Heart left ventricle (tissue), 16 donors: Measurements from ENCODE around the gene RAD51B. TPM values are rescaled to one million over a fixed set of nuclear protein-coding genes. Genes with fewer than 3 reads are reported as not detected.
"Not testable (repeated sequence)": the region's sequence is repeated elsewhere in the genome, so short reads cannot be mapped to it uniquely, and the experiment has no call there.

Experiments used
- ATAC-seq, 4 donors: fragments of 200-7000 bp; cut with Tn5 transposase; one replicate each; pipeline ENCODE4 v1.9.1; 2020 to 2022; ENCODE audit warnings: moderate library complexity in 4 of 4, mild to moderate bottlenecking in 3 of 4, moderate number of reproducible peaks in 1 of 4
- DNase-seq, 5 donors: peaks; one replicate each; pipeline ENCODE4 v3.0.0-alpha.2; 2020
- H3K27ac ChIP-seq, 12 donors: fragments of 200-600 bp; sonication (generic) in 4 of 12; one replicate each; pipeline versions ENCODE4 v1.5.0 to v1.8.0; 2016 to 2022; ENCODE audit warnings: mild to moderate bottlenecking in 2 of 12
- H3K27me3 ChIP-seq, 9 donors: fragments of 200-600 bp; sonication (generic) in 2 of 9; one replicate each; pipeline versions ENCODE4 v1.5.1 to v1.8.0; 2016 to 2022; ENCODE audit warnings: mild to moderate bottlenecking in 3 of 9
- H3K36me3 ChIP-seq, 9 donors: fragments of 200-600 bp; sonication (generic) in 2 of 9; one replicate each; pipeline versions ENCODE4 v1.5.0 to v1.8.0; 2018 to 2022; ENCODE audit warnings: mild to moderate bottlenecking in 2 of 9
- H3K4me1 ChIP-seq, 12 donors: fragments of 200-600 bp; sonication (generic) in 4 of 12; one replicate each; pipeline versions ENCODE4 v1.5.0 to v1.8.0; 2016 to 2022; ENCODE audit warnings: mild to moderate bottlenecking in 3 of 12
- H3K4me3 ChIP-seq, 12 donors: fragments of 200-600 bp; sonication (generic) in 4 of 12; one replicate each; pipeline versions ENCODE4 v1.5.0 to v1.8.0; 2017 to 2022; ENCODE audit warnings: mild to moderate bottlenecking in 9 of 12, moderate library complexity in 4 of 12
- H3K9me3 ChIP-seq, 12 donors: fragments of 200-600 bp; sonication (generic) in 4 of 12; one replicate each; pipeline versions ENCODE4 v1.5.0 to v1.8.0; 2016 to 2022; ENCODE audit warnings: mild to moderate bottlenecking in 1 of 12
- CTCF ChIP-seq, 12 donors: fragments of 200-600 bp; sonication (generic) in 4 of 12; IDR thresholded peaks; one replicate each; pipeline versions ENCODE4 v1.5.0 to v1.8.0; 2018 to 2022; ENCODE audit warnings: antibody characterized with exemption in 12 of 12, mild to moderate bottlenecking in 5 of 12
- POLR2A ChIP-seq, 2 donors: fragments of 450-650 bp; IDR thresholded peaks; one replicate each; pipeline ENCODE4 v1.6.1; 2017; ENCODE audit warnings: antibody characterized with exemption in 2 of 2, mild to moderate bottlenecking in 2 of 2, moderate library complexity in 2 of 2
- WGBS, 4 donors: extraction: QIAGEN DNeasy Blood & Tissue Kit in 2 of 4; methylation state at CpG; one replicate each; pipeline versions ENCODE4 v1.1.5 to v1.1.7; 2013 to 2018; 5-methylcytosine and 5-hydroxymethylcytosine counted together
- intact Hi-C, 10 donors: fragments of 100-400 bp; cut with DNase I; formaldehyde crosslinking; loops; one replicate each; pipeline versions ENCODE4 v1.11.1 to v1.14.2; 2022
- polyA plus RNA-seq, 2 donors: library from polyadenylated mRNA; stranded (reverse); fragments of 200-250 nt; gene quantifications; one replicate each; pipeline ENCODE4 v1.2.3, GENCODE V29; 2013
- total RNA-seq, 9 donors: library from RNA; depleted of rRNA in 2 of 9; stranded (reverse); fragments of >200 nt in 2 of 9; fragmentation: NEBNext Ultra II Directional in 3 of 9; extraction: Animal tissue kit (Norgen Biotek cat#: 25700) in 3 of 9; gene quantifications; one replicate each; pipeline versions ENCODE4 v1.1.0 to v1.2.4, GENCODE V29; 2016 to 2023
- donor health status: ischemic (EF 13 %, LVEDD 7.1; RV severe dilation, severe dysfunction).
- donor health status: healthy with polysubstance abuse.
- donor health status: DM: no; HTN: yes; CAD: no.
- donor health status: DM: no; HTN: no; CAD: no.
- donor health status: ischemic (EF 25% LVEDD 6.9; RV normal size, moderate dysfunction).
- donor health status: ischemic (EF 25% LVEDD 5.7; RV mildly dilated, moderate dysfunction).
- donor health status: healthy.
- donor health status: DM: yes; HTN: yes; CAD: no.
- donor health status: ischemic (EF 35%, LVEDD 5.7; RV mildly dilated, moderate dysfunction).
- donor health status: nonischemic (EF 11% LVEDD 7.7; RV severe dilation, severe dysfunction).
- donor health status: DM: yes; HTN: yes; CAD: no.
- donor health status: PGD.
- donor health status: ischemic (EF 29% LVEDD 5.4; RV normal size, mild dysfunction).
- donor health status: nonischemic (EF 23%, LVEDD 6.1; RV moderate dilation, normal function).

The RAD51B gene
- total and polyA plus RNA-seq, 11 donors: 1.3 to 11.3 (median 3.2) TPM

- peaks cover 0 to 29% (median 5%) of the 10 kb centered on the region in 12 donors for H3K4me1 ChIP-seq
- H3K27ac ChIP-seq: peak overlapping the region in 1 of 12 donors; percentile 82
These were observed 223.1 kb downstream of the RAD51B start for GRCh38 chr14:68042586-68043210.

GRCh38 chr14:68043752-68044151 lies 224.2 kb downstream of the RAD51B start:
- H3K4me1 ChIP-seq: peaks cover 0 to 30% (median 5%) of the 10 kb centered on the region in 12 donors
- H3K27ac ChIP-seq: peak overlapping the region in 3 of 12 donors; percentile 1 to 82 (median 28)
- no peak overlapping the region for H3K4me3 ChIP-seq
- TF ChIP-seq CTCF (IDR thresholded peaks at IDR 0.05) (no peak), POLR2A (IDR thresholded peaks at IDR 0.05) (no peak)
- intact Hi-C loops: no loop called here
- no peak for DNase-seq
- no peaks in the 10 kb centered on the region for H3K27me3 ChIP-seq
- ATAC-seq: no peak
- H3K36me3 ChIP-seq: no peaks in the 10 kb centered on the region
- H3K9me3 ChIP-seq: peaks cover 0 to under 1% (median 0%) of the 10 kb centered on the region in 12 donors

More at GRCh38 chr14:68042586-68043210, 223.1 kb downstream of the RAD51B start:
- TF ChIP-seq CTCF (IDR thresholded peaks at IDR 0.05) (no peak), POLR2A (IDR thresholded peaks at IDR 0.05) (no peak)
- ATAC-seq: no peak
- DNase-seq: no peak
- H3K9me3 ChIP-seq: no peaks in the 10 kb centered on the region
- H3K27me3 ChIP-seq: no peaks in the 10 kb centered on the region
- WGBS, 4 donors: 76 to 84% (median 84%) methylated on average over 2 of the region's 2 CpGs
- H3K36me3 ChIP-seq: no peaks in the 10 kb centered on the region
- intact Hi-C loops: no loop called here
- no peak overlapping the region for H3K4me3 ChIP-seq

GRCh38 chr14:68047906-68048305 lies 228.3 kb downstream of the RAD51B start:
- intact Hi-C loops: no loop called here
- Histone ChIP-seq H3K4me3 (no peak overlapping the region), H3K27ac (peak overlapping the region in 1 of 12 donors; percentile 82), H3K4me1 (peaks cover 0 to 28% (median 5%) of the 10 kb centered on the region in 12 donors), H3K36me3 (no peaks in the 10 kb centered on the region), H3K9me3 (peaks cover 0 to 3% (median 0%) of the 10 kb centered on the region in 12 donors), H3K27me3 (no peaks in the 10 kb centered on the region)
- 60 to 77% (median 73%) methylated on average over 6 of the region's 6 CpGs for WGBS, 4 donors
- no peak for ATAC-seq
- TF ChIP-seq CTCF (IDR thresholded peaks at IDR 0.05) (no peak), POLR2A (IDR thresholded peaks at IDR 0.05) (no peak)
- no peak for DNase-seq

- H3K4me1 ChIP-seq: peaks cover 0 to 18% (median 2%) of the 10 kb centered on the region in 12 donors
- WGBS, 4 donors: 98 to 100% (median 99%) methylated on average over 2 of the region's 2 CpGs
- ATAC-seq, H3K36me3 ChIP-seq, intact Hi-C loops, H3K4me3 ChIP-seq, H3K27ac ChIP-seq, H3K9me3 ChIP-seq, H3K27me3 ChIP-seq, DNase-seq: not testable (repeated sequence)
These were observed 229.2 kb downstream of the RAD51B start for GRCh38 chr14:68048815-68049214.

GRCh38 chr14:68050177-68050576 lies 230.6 kb downstream of the RAD51B start:
- Histone ChIP-seq H3K27ac (no peak overlapping the region), H3K9me3 (peaks cover 0 to 3% (median 0%) of the 10 kb centered on the region in 12 donors), H3K27me3 (no peaks in the 10 kb centered on the region), H3K4me3 (no peak overlapping the region), H3K36me3 (no peaks in the 10 kb centered on the region), H3K4me1 (peaks cover 0 to 8% (median 0%) of the 10 kb centered on the region in 12 donors)
- intact Hi-C loops: no loop called here
- TF ChIP-seq CTCF (IDR thresholded peaks at IDR 0.05) (no peak), POLR2A (IDR thresholded peaks at IDR 0.05) (no peak)
- WGBS, 4 donors: 94 to 98% (median 96%) methylated on average over 2 of the region's 2 CpGs
- ATAC-seq: no peak
- no peak for DNase-seq
